ENCODE measurements around the gene ZBTB24.

DNA sequence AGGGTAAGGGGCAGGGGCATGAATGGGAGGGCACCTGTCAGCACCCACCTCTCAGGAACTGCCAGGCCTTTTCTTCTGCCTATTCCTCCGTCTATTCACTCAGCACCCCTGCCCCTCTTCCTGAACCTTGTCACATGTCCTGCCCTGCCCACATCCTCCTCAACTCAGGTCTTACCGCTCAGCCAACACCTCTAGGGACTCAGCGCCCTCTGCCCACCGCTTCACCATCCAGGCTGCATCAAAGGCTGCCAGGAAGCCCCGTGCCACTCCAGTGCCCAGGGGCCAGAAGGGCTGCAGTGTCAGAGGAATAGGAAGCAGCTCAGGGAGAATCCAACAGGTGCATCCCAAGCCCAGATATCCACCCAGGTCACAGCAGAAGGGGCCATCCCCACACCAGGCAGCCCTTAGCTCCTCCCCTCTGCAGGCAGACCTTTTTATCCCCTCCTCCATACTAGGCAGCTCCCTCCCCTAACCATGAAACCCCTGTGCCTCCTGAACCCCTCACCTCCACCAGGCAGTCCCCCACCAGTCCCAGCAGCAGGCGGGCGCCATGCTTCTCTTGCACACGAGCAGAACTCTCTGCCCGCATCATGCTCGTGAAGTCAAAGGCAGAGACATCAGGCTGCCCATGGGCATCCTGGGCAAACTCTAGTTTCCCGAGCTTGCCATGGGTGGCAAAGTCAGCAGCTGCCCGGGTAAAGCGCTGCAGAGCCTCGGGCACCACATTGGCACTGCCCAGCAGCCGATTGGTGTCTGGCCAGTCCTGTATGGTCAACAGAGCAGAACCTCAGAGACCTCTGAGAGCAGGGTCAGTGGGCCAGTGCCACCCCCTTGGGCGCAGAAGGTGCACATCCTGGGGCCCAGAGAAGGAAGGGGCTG is 33.0 kb downstream of the ZBTB24 start:
- TF ChIP-seq EZH2 (IDR thresholded peaks at IDR 0.05) (no peak), POLR2AphosphoS5 (IDR thresholded peaks at IDR 0.05; ENCODE audit: borderline replicate concordance, low read depth, low read length) (no peak)
